ENCODE measurements around the gene TBC1D1.

Gene TBC1D1

DNA sequence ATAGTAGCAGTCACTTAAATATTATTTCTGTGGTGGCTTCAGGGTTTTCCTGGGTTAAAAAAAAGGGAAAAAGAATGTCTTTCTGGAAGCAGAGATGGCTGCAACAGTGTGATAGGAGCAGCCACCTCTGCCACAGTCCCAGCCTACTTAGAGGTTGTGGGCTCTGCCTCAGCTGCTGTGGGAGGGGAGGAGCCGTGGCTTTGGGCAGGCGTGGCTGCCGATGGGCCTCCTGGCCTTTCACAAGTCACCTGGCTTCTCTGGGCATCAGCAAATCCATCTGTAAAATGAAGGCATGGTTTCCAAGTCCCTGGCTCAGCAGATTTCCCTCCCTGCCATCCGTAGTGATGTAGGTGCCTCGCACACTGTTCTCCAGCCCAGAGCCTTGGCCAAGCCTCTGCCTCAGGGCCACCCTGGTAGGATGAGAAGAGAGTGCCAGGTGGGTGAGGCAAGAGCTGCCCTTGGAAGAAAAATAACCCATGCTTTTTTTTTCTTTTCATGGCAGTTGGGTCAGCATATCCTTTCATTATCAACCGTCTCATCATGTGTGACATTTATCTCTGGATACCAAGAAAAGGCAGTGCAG, 135.4 kb downstream of the TBC1D1 start:
- no peak for DNase-seq (ENCODE audit: low read depth)
- no peak overlapping the region for H3K4me3 ChIP-seq (ENCODE audit: low read depth, low read length)
- no peak for TF ChIP-seq CTCF (IDR thresholded peaks at IDR 0.05; ENCODE audit: control insufficient read depth, extremely low read depth, insufficient read depth)

- DNase-seq (ENCODE audit: low read depth) = no peak
- no peak for TF ChIP-seq CTCF (IDR thresholded peaks at IDR 0.05; ENCODE audit: control insufficient read depth, extremely low read depth, insufficient read depth)
- H3K4me3 ChIP-seq (ENCODE audit: low read depth, low read length) = no peak overlapping the region
Observed at GRCh38 chr4:38030023-38030422, 139.1 kb downstream of the TBC1D1 start.

DNA sequence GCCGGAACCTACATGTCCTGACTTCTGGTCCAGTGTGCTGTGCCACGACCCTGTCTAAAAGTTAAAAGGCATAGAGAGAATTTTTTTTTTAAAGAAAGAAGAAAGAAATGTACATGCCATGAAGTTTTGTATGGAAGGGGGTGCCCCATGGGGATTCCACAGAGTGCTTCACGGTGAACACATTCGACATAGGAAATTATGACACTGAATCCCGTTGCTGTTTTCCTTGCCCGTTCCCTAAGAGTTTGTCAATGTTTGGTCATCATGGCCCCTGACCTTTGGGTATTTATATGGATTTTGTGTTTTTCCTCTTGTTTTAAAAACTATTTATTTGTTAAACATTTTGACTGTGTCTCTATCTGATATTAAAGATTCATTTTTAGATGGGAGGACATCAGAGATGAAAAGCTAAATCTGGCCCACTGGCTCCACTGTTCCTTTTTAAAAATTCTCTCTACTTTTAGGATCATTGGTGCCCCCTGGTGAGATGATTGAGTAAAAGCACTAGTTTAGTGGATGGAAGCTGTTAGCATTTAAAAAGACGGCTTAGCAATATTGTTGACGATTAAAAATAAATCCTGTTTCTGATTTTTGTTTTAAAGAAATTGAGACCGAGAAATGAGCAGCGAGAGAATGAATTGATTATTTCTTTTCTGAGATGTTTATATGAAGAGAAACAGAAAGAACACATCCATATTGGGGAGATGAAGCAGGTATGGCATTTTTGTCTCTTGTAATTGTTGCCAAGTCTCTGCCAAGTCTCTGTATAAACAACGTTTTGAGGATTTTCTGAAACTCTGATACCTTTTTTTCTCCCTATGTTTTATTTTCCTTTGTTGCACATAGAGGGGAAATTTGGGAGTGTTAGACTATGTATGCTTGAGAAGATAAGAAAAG, 144.3 kb downstream of the TBC1D1 start:
- TF ChIP-seq CTCF (IDR thresholded peaks at IDR 0.05; ENCODE audit: control insufficient read depth, extremely low read depth, insufficient read depth) = peak; percentile 62
- no peak overlapping the region for H3K4me3 ChIP-seq (ENCODE audit: low read depth, low read length)
- peak; percentile 45 for DNase-seq (ENCODE audit: low read depth)

GRCh38 chr4:38036548-38036947, 145.7 kb downstream of the TBC1D1 start:
- no peak for DNase-seq (ENCODE audit: low read depth)
- TF ChIP-seq CTCF (IDR thresholded peaks at IDR 0.05; ENCODE audit: control insufficient read depth, extremely low read depth, insufficient read depth) = no peak
- H3K4me3 ChIP-seq (ENCODE audit: low read depth, low read length) = no peak overlapping the region

DNA sequence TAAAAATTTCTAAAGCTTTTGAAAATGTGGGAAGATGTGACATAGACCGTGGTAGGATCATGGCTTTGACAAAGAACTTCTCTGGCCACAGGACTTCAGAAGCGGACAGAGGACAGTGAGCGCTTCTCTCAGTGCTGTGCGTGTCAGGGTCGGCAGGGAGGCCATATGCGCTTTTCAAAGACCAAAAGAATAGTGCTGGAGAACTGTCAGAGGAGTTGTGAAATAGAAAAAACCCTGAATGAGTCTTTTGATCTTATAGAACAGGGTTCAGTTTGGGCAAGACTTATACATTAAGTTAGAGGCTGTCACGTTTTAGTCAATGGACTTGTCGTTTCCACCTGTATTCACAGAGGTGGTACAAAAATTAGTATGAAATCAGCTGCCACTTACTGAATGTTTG, 146.7 kb downstream of the TBC1D1 start:
- H3K4me3 ChIP-seq (ENCODE audit: low read depth, low read length) = no peak overlapping the region
- no peak for DNase-seq (ENCODE audit: low read depth)
- no peak for TF ChIP-seq CTCF (IDR thresholded peaks at IDR 0.05; ENCODE audit: control insufficient read depth, extremely low read depth, insufficient read depth)

DNA sequence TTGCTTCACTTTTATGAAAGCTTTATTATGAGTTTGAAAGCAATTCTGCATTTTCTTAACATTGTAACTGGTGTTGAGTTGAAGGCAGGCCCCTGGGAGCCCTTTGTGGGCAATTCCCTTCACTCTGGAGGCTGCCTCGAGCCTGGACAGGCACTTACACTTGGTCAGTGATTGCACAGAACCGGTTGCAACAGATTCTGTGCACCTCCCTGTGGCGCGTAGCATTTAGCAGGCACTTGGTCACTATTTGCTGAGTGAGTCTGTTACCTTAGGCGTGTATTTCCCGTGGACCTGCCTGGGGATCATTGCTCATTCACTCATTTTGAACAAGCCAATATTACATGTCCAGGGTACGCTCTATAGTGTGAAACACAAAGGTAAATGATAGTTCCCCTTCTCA, 149.7 kb downstream of the TBC1D1 start:
- no peak for TF ChIP-seq CTCF (IDR thresholded peaks at IDR 0.05; ENCODE audit: control insufficient read depth, extremely low read depth, insufficient read depth)
- H3K4me3 ChIP-seq (ENCODE audit: low read depth, low read length) = no peak overlapping the region

More for the DNA sequence above, 149.7 kb downstream of the TBC1D1 start:
- no peak for DNase-seq (ENCODE audit: low read depth)
